Activated CD8-positive, alpha-beta T cell treated with anti-CD3 and anti-CD28 coated beads for 36 hours (primary cell): ENCODE data around the gene ALDH7A1. TPM values are rescaled to one million over a fixed set of nuclear protein-coding genes. Genes with fewer than 3 reads are reported as not detected.

Source experiments
- ATAC-seq: fragments of 200-7000 bp; cut with Tn5 transposase; one replicate; pipeline ENCODE4 v1.10.0; 2021; ENCODE audit warnings: mild to moderate bottlenecking, moderate library complexity
- CTCF ChIA-PET: fragments of 350-600 bp; sonication (Branson Sonifier 250); formaldehyde crosslinking; loops from one replicate; lab custom pipeline; 2021; ENCODE audit warnings: antibody characterized with exemption; lab: Charles Lee
- POLR2A ChIA-PET: fragments of 350-600 bp; sonication (Branson Sonifier 250); formaldehyde crosslinking; loops from one replicate; lab custom pipeline; 2021; ENCODE audit warnings: antibody characterized with exemption; lab: Charles Lee
- DNase-seq: peaks from one replicate; pipeline ENCODE4 v3.0.0-alpha.2; 2020
- H3K27ac Mint-ChIP-seq: one replicate; pipeline ENCODE4 v1.8.0; 2021; ENCODE audit warnings: mild to moderate bottlenecking, mixed read lengths
- H3K27me3 Mint-ChIP-seq: one replicate; pipeline ENCODE4 v1.8.0; 2021; ENCODE audit warnings: mixed read lengths
- H3K36me3 Mint-ChIP-seq: one replicate; pipeline ENCODE4 v1.8.0; 2021; ENCODE audit warnings: low read depth, mixed read lengths
- H3K4me1 Mint-ChIP-seq: one replicate; pipeline ENCODE4 v1.8.0; 2021; ENCODE audit warnings: low read depth, mixed read lengths
- H3K4me3 Mint-ChIP-seq: one replicate; pipeline ENCODE4 v1.8.0; 2021; ENCODE audit warnings: mild to moderate bottlenecking, moderate library complexity, mixed read lengths
- H3K9me3 Mint-ChIP-seq: one replicate; pipeline ENCODE4 v1.8.0; 2021; ENCODE audit warnings: mixed read lengths
- CTCF ChIP-seq: fragments of 200-600 bp; IDR thresholded peaks from one replicate; pipeline ENCODE4 v1.8.0; 2022; ENCODE audit warnings: antibody characterized with exemption, mild to moderate bottlenecking
- intact Hi-C: fragments of 100-400 bp; cut with micrococcal nuclease; formaldehyde crosslinking; loops from one replicate; pipeline ENCODE4 v1.10.0; 2022
- total RNA-seq, 2 experiments: library from RNA; stranded (reverse); gene quantifications; one replicate each; pipeline ENCODE4 v1.2.3, GENCODE V29; 2021

ALDH7A1 gene
- total RNA-seq, 2 experiments from 2014 or later = 4.8 to 5.1 TPM

GRCh38 chr5:126527892-126528291, 67.1 kb downstream of the ALDH7A1 start:
- H3K9me3 Mint-ChIP-seq = peaks cover 1% of the 10 kb centered on the region
- CTCF ChIA-PET = interaction anchor here (0.7 to 1.6 kb wide), 5 partner anchors 11 to 174 kb away, joined by 3 to 7 read pairs (median 4); a partner anchor contains a TSS

GRCh38 chr5:126527158-126527557, 67.9 kb downstream of the ALDH7A1 start:
- DNase-seq (no peak), ATAC-seq (no peak)
- no peak overlapping the region for H3K4me3 Mint-ChIP-seq
- no peaks in the 10 kb centered on the region for H3K36me3 Mint-ChIP-seq
- peaks cover 1% of the 10 kb centered on the region for H3K9me3 Mint-ChIP-seq
- H3K27me3 Mint-ChIP-seq = no peaks in the 10 kb centered on the region
- no peak for TF ChIP-seq CTCF
- intact Hi-C loops = no loop called here
- ChIA-PET POLR2A (no interaction called here), CTCF (interaction anchor here (1.2 to 1.6 kb wide), 3 partner anchors 13 to 173 kb away, joined by 3 to 7 read pairs (median 4); no protein-coding TSS in a partner anchor)
- H3K4me1 Mint-ChIP-seq = no peaks in the 10 kb centered on the region
- H3K27ac Mint-ChIP-seq = no peak overlapping the region

More at GRCh38 chr5:126527892-126528291, 67.1 kb downstream of the ALDH7A1 start:
- H3K4me1 Mint-ChIP-seq = no peaks in the 10 kb centered on the region
- H3K27ac Mint-ChIP-seq = no peak overlapping the region
- no peak overlapping the region for H3K4me3 Mint-ChIP-seq
- intact Hi-C loops = no loop called here
- no peaks in the 10 kb centered on the region for H3K27me3 Mint-ChIP-seq
- H3K36me3 Mint-ChIP-seq = no peaks in the 10 kb centered on the region
- POLR2A ChIA-PET = no interaction called here
- DNase-seq (no peak), ATAC-seq (no peak)
- TF ChIP-seq CTCF = no peak

- Mint-ChIP-seq H3K27me3 (no peaks in the 10 kb centered on the region), H3K27ac (no peak overlapping the region), H3K36me3 (no peaks in the 10 kb centered on the region), H3K4me3 (no peak overlapping the region), H3K4me1 (no peaks in the 10 kb centered on the region), H3K9me3 (peaks cover 1% of the 10 kb centered on the region)
- ATAC-seq (no peak), DNase-seq (no peak)
- POLR2A ChIA-PET = no interaction called here
- intact Hi-C loops = no loop called here
- no peak for TF ChIP-seq CTCF
- CTCF ChIA-PET = interaction anchor here (1.0 kb wide), 1 partner anchor 10 kb away, joined by 3 read pairs; no protein-coding TSS in a partner anchor
Measured at GRCh38 chr5:126526493-126526892, 68.5 kb downstream of the ALDH7A1 start.

GRCh38 chr5:126525630-126526245, 69.3 kb downstream of the ALDH7A1 start:
- DNase-seq (no peak), ATAC-seq (no peak)
- no peaks in the 10 kb centered on the region for H3K27me3 Mint-ChIP-seq
- POLR2A ChIA-PET = no interaction called here
- intact Hi-C loops = no loop called here
- TF ChIP-seq CTCF = no peak
- no peak overlapping the region for H3K27ac Mint-ChIP-seq
- no peaks in the 10 kb centered on the region for H3K36me3 Mint-ChIP-seq
- CTCF ChIA-PET = interaction anchor here (1.0 kb wide), 1 partner anchor 10 kb away, joined by 3 read pairs; no protein-coding TSS in a partner anchor
- H3K4me3 Mint-ChIP-seq = no peak overlapping the region
- peaks cover 1% of the 10 kb centered on the region for H3K9me3 Mint-ChIP-seq
- no peaks in the 10 kb centered on the region for H3K4me1 Mint-ChIP-seq

- no peak for DNase-seq
- no peak for TF ChIP-seq CTCF
- ChIA-PET CTCF (interaction anchor here (0.6 kb wide), 1 partner anchor 170 kb away, joined by 3 read pairs; no protein-coding TSS in a partner anchor), POLR2A (no interaction called here)
- Mint-ChIP-seq H3K4me1 (peaks cover 1% of the 10 kb centered on the region), H3K36me3 (no peaks in the 10 kb centered on the region), H3K9me3 (peaks cover 1% of the 10 kb centered on the region), H3K4me3 (no peak overlapping the region), H3K27me3 (no peaks in the 10 kb centered on the region), H3K27ac (no peak overlapping the region)
- intact Hi-C loops = no loop called here
- ATAC-seq = no peak
Measured at GRCh38 chr5:126523818-126524510, 71.1 kb downstream of the ALDH7A1 start.
